DMS153 treated with DMSO at 0.1 percent for 48 hours (cell line): ENCODE data around the gene TRMT1L.
"Not testable (repeated sequence)": the region's sequence is repeated elsewhere in the genome, so short reads cannot be mapped to it uniquely, and the experiment has no call there.

Experiments
- DNase-seq: peaks from one replicate; lab custom pipeline; 2025; ENCODE audit not compliant: unreplicated experiment; lab: John Stamatoyannopoulos, UW

Gene TRMT1L

GRCh38 chr1:185156854-185157598 lies at the start of gene TRMT1L, which contains the start of gene SWT1:
Gene TRMT1L (minus strand): TSS chr1:185156953. CDS start chr1:185156712, 241 bp downstream.
Gene SWT1 (plus strand): TSS chr1:185157167. CDS start chr1:185160842, 3,675 bp downstream.
- DNase-seq, result peak; percentile 100

GRCh38 chr1:185200889-185201288 lies 44.1 kb upstream of the TRMT1L start:
- no peak for DNase-seq

GRCh38 chr1:185198712-185199111 lies 42.0 kb upstream of the TRMT1L start:
- not testable (repeated sequence) for DNase-seq

GRCh38 chr1:185193756-185194155 lies 37.0 kb upstream of the TRMT1L start:
- DNase-seq, result no peak

- peak; percentile 60 for DNase-seq
Measured at GRCh38 chr1:185170291-185170848, 13.6 kb upstream of the TRMT1L start.

- no peak for DNase-seq
Measured at GRCh38 chr1:185166106-185166505, 9.4 kb upstream of the TRMT1L start.

- DNase-seq, result no peak
Measured at GRCh38 chr1:185162491-185162890, 5.7 kb upstream of the TRMT1L start.

- DNase-seq, result no peak
Measured at GRCh38 chr1:185159966-185160365, 3.2 kb upstream of the TRMT1L start.

GRCh38 chr1:185158800-185159199 lies 2.0 kb upstream of the TRMT1L start:
- no peak for DNase-seq

- DNase-seq, result no peak
Measured at GRCh38 chr1:185157599-185158412, 1.1 kb upstream of the TRMT1L start.

GRCh38 chr1:185156288-185156853 lies 382 bp downstream of the TRMT1L start:
- peak; percentile 65 for DNase-seq

GRCh38 chr1:185155600-185156287 lies 1.0 kb downstream of the TRMT1L start:
- DNase-seq, result no peak

- no peak for DNase-seq
Measured at GRCh38 chr1:185154912-185155513, 1.7 kb downstream of the TRMT1L start.

GRCh38 chr1:185152187-185152767 lies 4.5 kb downstream of the TRMT1L start:
- no peak for DNase-seq

GRCh38 chr1:185151215-185151614 lies 5.5 kb downstream of the TRMT1L start:
- DNase-seq, result no peak

- DNase-seq, result no peak
Measured at GRCh38 chr1:185144233-185144632, 12.5 kb downstream of the TRMT1L start.

- no peak for DNase-seq
Measured at GRCh38 chr1:185139246-185139645, 17.5 kb downstream of the TRMT1L start.

- no peak for DNase-seq
Measured at GRCh38 chr1:185137896-185138545, 18.7 kb downstream of the TRMT1L start.

GRCh38 chr1:185132534-185132933 lies 24.2 kb downstream of the TRMT1L start:
- DNase-seq, result no peak

- no peak for DNase-seq
Measured at GRCh38 chr1:185129708-185130107, 27.0 kb downstream of the TRMT1L start.
